Measurements from ENCODE around the gene APP.

Gene APP

GRCh38 chr21:25977068-25977611 lies 193.4 kb downstream of the APP start:
- no peak for DNase-seq (ENCODE audit: low spot score)

GRCh38 chr21:25974964-25975363 lies 195.6 kb downstream of the APP start:
- no peak for DNase-seq (ENCODE audit: low spot score)

DNA sequence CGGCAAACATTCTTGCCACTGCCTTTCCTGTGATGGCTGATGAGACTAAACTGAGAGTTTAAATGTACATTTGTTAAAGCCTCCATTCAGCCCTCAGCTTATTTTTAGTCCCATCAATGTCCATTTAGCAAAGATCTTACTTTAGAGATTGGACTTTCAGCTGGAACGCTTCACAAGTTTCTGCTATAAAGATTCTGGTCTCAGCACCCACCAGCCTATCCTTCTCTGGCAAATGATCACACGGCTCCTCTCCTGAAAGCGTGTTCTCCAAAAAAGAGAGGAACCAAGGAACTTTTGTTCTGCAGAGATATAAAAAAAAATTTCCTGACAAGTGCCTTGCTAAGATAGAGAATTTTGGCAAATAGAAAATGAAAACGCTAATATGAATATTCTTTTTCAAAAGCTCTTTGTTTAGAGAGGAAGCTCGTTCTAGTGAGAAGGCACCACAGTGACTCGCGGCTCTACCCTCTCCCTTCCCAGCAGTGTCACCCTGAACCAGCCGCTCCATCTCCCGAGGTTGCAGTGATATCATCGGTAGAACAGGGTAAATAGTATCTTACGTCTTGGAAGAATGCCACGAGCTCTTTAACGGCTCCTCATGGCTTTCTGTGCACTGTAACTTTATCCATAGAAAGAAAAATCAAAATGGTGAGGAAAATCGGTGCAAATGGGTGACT lies 200.2 kb downstream of the APP start:
- DNase-seq (ENCODE audit: low spot score), result no peak

DNA sequence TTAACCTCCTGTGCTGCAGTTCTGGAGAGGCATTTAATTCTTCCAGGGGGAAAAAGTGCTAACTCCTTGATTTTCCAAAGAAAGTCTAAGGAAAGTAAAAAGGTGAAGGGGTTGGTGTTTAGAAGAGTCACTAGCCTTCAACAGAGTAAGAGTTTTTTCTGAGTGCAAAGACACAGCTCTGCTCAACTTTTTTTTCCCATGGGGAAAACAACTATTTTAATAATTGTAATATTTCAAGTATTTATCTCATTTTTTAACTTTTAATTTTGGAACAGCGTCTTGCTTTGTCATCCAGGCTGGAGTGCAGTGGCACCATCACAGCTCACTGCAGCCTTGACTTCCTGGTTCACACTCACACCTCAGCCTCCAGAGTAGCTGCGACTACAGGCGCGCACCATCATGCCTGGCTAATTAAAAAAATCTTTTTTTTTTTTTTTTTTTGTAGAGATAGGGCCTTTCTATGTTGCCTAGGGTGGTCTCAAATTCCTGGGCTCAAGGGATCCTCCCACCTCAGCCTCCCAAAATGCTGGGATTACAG lies 202.6 kb downstream of the APP start:
- no peak for DNase-seq (ENCODE audit: low spot score)

DNA sequence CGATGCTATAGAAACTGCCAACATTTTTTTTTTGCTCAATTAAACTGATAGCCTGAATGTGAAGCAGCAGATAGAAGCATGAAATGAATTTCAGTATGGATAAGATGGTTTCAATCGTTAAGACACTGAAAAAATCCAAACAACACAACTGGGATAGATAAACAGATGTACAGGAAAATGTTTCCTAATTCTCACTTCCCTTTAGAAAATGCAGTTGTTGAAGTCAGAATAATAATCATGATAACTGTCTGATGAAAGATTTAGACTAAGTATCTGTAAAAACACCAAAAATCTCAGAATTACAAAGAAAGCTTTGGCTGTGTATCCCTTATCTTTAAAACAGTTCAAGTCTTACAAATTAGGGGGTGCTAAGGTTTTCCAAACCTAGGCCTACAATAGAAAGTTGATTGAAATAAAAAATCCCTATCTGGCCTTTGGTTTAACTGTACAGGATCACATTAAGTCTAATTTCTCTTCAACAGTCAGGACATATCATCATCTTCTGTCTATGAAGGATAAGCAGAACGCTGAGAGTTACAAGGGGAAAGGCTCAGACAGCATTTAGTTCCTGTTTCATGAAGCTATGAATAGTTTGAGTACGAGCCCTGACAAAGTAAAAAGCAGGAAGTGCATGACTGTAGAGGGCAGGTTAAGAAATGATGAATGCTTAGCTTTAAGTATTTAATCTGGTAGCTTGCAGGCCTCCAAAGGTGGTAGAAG lies 203.2 kb downstream of the APP start:
- peak; percentile 15 for DNase-seq (ENCODE audit: low spot score)

DNA sequence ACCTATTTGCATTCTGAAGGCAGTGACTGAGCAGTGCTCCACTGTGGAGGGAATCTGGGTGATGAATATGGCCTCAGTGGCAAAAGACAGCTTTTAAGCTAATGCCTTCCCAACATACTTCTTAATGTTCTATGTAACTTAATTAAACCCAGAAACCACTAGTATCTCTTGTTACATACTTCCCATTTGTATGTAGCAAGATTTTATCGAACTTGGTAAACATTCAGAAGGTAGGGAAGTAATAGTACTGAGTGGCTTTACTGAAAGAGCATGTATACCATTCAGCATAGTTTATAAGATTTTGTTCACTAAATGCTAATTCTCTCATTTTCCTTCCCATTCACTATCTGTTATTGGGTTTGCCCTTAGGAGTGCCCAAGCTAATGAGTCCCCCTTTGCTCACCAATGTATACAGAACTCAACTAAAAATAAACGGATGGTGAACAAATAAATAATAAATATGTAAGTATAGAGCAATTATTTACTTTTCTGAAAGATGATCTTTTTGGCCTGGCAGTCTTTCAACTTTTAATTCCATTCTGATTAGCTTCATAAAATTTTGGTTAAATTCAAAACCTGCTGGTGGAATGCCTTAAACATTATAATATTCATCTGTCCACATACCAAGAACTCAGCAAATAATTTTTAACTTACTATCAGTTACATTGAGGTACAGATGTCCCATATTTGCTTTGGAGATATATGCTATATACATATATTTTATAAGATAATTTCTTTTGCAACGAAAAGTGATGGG lies 204.4 kb downstream of the APP start:
- no peak for DNase-seq (ENCODE audit: low spot score)

DNA sequence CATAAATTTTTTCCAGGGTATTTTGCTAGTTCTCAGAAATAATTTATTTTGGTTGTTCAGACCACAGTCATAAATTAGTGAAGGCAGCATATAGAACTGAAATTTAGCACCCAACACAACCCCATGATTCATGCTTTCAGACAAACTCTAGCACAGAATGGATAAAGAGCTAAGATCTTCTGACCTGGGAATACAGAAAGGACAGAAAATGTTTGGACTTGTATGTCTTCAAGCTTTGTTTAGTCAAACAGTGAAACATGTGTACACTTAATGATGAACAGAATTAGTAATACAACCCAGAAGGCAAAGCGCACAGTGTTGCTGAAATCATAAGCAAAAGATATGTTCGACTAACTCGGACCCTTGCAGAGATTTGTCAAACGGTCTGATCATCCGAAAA lies 205.6 kb downstream of the APP start:
- DNase-seq (ENCODE audit: low spot score), result no peak

DNA sequence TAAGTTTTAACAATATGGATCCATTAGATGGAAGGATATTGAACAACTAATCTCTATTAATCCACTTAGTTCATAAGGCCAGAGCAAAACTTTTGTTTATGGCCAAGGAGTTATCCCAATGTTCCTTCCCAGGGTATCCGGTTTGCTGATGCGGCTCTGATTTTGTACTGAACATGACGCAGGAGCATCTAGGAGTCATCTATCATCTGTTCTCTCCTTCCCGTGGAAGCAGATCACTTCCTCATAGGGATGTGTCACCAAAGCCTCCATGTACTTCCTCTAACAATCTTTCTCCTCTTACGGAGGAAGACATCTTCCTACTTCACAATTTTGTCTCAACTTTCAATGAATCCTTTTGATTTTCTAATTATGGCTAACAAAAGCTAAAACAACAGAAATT lies 206.6 kb downstream of the APP start:
- DNase-seq (ENCODE audit: low spot score), result no peak

GRCh38 chr21:25963181-25963580 lies 207.4 kb downstream of the APP start:
- DNase-seq (ENCODE audit: low spot score), result no peak

- DNase-seq (ENCODE audit: low spot score), result no peak
These were observed 209.5 kb downstream of the APP start for GRCh38 chr21:25961042-25961441.

DNA sequence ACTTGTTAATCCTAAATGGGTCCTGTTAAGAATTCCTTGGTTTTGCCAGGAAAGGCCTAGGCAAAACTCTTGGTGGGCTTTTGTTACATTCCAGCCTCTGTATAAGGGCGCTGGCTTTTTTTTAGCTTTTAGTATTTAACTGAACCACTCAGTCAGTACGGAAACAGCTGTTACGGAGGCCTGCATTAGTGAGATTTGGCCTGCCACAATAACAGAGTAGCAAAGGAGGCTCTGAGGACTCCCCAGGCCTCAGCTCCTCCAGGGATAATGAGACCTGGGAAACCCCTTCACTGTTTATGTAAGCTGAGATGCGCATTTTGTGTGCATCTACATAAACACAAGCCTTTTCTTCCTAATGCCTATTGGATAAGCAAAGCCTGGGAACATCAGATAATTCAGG lies 210.2 kb downstream of the APP start:
- no peak for DNase-seq (ENCODE audit: low spot score)

DNA sequence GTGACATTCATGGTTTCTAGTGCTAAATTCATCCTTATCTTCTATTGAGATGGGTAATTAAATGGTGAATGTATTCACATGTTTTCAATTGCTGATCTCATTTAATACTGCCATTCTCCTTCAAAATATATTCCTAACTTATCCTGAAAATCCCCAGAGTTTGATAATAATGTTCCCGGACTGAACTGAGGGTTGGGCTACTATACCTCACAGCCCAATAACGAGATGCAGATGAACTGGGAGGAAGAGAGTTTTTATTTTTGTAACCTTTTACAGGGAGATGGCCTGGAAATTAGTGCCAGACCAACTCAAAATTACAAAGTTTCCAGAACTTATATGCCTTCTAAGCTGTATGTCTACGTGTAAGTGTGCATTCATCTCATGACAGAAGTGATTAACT lies 210.8 kb downstream of the APP start:
- DNase-seq (ENCODE audit: low spot score), result no peak

- DNase-seq (ENCODE audit: low spot score), result no peak
These were observed 213.4 kb downstream of the APP start for GRCh38 chr21:25956993-25957714.

- no peak for DNase-seq (ENCODE audit: low spot score)
These were observed 214.9 kb downstream of the APP start for GRCh38 chr21:25955646-25956045.

GRCh38 chr21:25953659-25954058 lies 216.9 kb downstream of the APP start:
- DNase-seq (ENCODE audit: low spot score), result no peak

- DNase-seq (ENCODE audit: low spot score), result no peak
These were observed 217.4 kb downstream of the APP start for GRCh38 chr21:25953196-25953595.

GRCh38 chr21:25952306-25952705 lies 218.3 kb downstream of the APP start:
- no peak for DNase-seq (ENCODE audit: low spot score)

GRCh38 chr21:25949701-25950100 lies 220.9 kb downstream of the APP start:
- no peak for DNase-seq (ENCODE audit: low spot score)

DNA sequence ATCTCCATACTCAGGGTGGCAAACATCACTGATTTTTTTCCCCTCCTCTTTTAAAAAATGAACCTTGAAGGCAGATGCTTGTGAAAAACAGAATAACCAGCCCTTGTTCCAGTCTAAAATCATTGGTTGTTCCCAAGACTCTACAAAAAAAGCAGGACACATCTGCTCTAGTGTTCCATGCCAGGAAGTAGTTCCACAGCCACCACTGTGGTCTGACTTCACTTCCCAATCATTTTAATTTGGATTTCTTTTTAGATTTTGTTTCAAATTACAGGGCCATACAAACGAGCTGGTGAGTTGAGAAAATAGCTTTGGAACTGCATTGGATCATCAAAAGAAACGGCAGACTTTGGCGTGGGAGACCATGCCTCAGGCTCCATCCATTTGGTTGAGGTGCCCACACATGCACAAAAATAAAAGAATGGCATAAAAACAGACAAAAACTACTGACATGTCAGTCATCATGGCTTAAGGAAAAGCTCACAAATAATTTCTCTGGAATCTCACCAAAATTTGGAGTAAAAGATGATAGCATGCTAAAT lies 225.8 kb downstream of the APP start:
- DNase-seq (ENCODE audit: low spot score), result no peak

GRCh38 chr21:25944082-25944481 lies 226.5 kb downstream of the APP start:
- DNase-seq (ENCODE audit: low spot score), result no peak

GRCh38 chr21:25942135-25942534 lies 228.4 kb downstream of the APP start:
- DNase-seq (ENCODE audit: low spot score), result no peak

GRCh38 chr21:25939396-25939761 lies 231.2 kb downstream of the APP start:
- DNase-seq (ENCODE audit: low spot score), result no peak
